HG03060 (cell line): Measurements from ENCODE around the gene HABP4.
"Not testable (repeated sequence)": the region's sequence is repeated elsewhere in the genome, so short reads cannot be mapped to it uniquely, and the experiment has no call there.

Experiments used
- ATAC-seq: cut with Tn5 transposase; IDR thresholded peaks from one replicate; pipeline ENCODE4 v1.9.1; 2021; ENCODE audit warnings: low read depth, moderate number of reproducible peaks; ENCODE audit not compliant: unreplicated experiment

HABP4 gene

GRCh38 chr9:96494215-96494800 is 44.3 kb downstream of the HABP4 start:
- ATAC-seq = no peak

GRCh38 chr9:96495341-96495740 is 45.4 kb downstream of the HABP4 start:
- ATAC-seq = no peak

GRCh38 chr9:96496368-96497116 is 46.6 kb downstream of the HABP4 start:
- no peak for ATAC-seq

DNA sequence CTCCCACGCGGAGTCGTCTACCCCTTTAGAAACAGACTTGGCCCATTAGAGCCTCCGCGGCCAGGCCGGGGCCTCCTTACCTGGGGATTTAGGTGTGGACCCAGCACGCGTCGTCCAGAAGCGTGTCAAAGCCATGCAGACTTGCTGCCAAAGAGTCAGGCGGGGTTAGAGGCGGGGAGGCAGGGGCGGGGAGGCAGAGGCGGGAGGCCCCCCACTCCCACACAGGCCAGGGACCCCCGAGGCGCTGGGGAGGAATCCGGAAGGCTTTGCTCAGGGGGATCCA is 47.1 kb downstream of the HABP4 start:
- ATAC-seq = no peak

GRCh38 chr9:96498796-96499195 is 48.8 kb downstream of the HABP4 start:
- ATAC-seq = no peak

- ATAC-seq = no peak
Observed at GRCh38 chr9:96499257-96499656, 49.3 kb downstream of the HABP4 start.

DNA sequence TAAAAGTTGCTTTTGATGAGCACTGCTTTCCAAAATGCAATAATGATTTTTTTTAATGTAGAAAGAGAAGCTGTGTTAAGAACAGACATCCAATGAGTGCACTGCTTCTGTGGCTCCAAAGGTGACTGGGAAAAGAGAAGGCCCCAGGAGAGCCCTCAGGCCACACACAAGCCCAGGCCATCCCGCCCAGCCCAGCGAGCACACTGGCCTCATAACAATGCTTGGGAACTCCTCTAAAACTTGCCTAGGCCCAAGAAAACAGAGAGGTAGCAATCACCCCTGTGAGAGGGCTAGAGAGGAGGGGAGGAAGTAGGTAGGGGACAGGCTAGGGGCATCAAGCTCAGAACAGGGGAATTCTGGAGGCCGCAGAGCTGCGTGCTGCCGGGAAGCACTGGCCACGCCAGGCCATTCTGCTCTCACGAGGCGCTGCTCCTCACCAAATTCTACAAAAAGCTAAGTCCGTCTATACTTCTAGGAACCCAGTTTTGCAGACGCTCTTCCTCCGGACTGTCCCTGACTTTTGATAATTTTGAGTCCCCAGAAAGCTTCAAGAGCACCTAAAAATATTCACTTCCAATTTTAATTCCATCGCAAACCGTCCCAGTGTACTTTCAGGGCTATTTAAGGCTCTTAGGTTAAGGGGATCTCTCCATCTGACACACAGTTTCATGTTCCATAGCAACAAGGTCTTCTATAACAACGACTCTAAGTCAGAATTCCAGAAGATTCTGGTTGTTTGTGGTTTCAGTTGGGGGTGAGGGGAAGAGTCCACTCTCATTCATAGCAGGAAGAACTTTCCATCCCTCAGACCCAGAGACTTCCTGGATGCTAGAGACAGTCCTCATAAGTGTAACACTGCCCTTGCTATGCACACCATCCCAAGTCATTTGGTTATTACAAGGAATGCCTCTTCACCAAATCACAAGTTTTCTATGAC is 51.0 kb downstream of the HABP4 start:
- no peak for ATAC-seq

DNA sequence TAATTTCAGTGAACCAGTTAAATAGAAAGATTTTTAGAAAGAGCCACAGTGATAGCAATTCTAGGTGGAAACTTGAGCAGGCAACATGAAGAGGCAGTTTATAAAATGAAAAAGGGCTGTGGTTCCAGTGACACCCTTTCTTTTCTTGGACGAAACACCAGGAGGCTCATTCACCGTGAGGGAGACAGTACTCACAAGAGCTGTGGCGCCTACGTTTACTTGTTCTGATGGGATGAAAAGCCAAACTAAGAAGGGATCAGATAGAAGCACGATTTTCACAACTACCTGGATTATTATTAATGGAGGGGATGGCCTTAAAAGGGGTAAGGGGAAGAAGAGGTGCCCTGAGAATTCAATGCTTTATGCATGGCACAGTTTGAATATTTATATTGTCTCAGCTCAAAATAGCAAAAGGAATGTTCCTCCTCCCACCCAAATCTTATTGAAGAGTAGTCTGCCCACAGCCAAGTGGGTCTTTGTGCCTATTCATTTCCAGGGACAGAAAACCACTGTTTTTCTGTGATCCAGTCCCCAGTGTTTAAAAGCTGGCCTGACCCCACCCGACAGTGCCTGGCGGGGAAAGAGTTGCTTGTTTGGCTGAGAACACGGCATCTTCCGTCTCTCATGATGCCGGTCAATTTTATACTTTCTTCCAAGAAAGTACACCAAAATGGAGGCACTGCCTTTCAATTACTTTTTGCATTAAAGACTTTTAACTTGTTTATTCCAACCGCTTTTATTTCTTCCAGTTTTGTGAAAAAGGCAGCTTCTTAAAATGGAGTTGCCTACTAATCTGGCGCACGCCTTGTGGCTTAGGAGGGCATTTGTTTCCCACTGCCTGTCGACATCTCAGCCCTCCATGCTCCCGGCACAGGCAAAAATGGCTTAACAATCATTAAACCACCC is 51.9 kb downstream of the HABP4 start:
- ATAC-seq = no peak

GRCh38 chr9:96502539-96503373 is 52.8 kb downstream of the HABP4 start:
- ATAC-seq = no peak

DNA sequence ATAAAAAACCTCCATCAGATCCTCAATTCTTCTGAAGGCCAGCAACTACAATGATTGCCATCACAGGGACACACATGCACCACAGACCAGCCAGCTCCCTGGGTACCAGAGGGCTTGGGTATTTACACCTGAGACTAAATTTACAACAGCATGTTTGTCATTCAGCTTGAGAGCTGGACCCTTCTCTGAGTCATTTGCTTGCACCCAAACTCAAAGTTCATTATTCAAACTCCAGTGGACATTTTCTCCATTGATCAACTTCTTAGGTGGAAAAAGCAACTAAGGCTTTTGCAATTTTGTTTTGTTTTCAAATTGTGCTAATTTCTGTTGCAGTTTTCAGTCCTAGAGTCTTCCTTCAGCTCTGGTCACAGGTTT is 53.4 kb downstream of the HABP4 start:
- not testable (repeated sequence) for ATAC-seq

DNA sequence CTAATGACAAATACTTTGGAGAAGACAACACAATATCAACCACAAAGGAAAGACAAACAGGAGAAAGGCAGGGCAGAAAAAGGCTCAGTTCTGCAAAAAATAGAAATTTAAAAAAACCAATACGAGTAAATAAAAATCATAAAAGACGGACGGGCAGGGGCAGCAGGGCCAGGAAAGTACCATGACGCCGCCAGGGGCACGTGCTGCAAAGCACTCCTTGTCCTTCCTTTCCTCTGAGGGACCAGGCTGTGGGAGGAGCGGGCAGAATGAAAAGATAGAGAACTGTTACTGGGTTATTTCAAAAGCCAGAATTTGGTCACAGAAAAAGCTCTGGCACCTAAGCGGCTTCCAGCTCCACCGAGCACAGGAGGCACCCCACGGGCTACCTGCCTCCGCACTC is 53.9 kb downstream of the HABP4 start:
- ATAC-seq = no peak

DNA sequence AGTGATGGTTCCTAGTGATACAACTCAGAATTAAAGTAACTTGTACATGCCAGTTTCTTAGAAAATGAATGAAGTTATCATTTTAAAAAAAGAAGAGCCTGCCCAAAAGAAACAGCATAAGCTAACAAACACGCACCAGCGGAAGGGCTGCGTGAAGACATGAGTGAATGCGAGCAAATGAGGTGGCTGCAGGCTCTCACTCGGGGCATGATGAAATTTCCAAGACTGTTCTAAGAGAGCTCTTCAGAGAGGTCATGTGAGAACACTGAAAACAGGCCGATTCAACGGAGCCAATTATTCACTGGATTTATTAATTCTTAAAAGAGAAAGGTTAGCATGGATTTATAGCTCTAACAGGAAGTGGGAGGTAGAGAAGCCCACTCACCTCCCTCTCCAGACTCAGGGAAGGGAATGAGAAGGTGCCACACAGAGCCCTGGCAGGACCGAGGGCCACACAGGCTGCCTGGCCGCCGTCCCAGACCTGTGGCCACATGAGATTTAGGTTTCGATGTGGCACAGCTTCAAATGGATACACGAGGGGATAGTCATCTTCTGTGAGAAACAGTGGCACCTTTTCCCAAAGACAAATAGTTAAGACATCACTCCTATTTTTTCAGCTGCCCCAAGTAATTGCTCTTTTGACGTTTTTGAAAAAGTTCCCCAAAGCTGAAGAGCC is 55.5 kb downstream of the HABP4 start:
- no peak for ATAC-seq

- ATAC-seq = no peak
Observed at GRCh38 chr9:96508227-96508940, 58.4 kb downstream of the HABP4 start.

GRCh38 chr9:96509026-96509425 is 59.1 kb downstream of the HABP4 start:
- no peak for ATAC-seq

DNA sequence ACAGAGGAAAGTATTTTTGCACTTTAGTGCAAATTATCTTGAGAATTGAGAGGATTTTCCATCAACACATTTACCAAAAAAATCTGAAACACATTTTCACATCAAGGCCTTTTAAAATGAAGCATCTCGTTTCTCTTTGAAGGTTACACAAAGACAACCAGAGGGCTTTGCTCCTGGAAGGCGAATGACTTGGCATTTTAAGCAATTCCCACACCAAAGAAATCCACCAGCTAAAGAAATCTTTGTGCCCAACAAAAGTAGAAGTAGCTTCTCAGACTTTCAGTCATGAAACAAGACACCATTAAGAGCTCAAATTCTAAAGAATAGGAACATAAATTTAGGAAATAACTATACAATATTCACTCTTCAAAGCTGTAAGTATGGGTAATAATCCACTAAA is 59.9 kb downstream of the HABP4 start:
- no peak for ATAC-seq

DNA sequence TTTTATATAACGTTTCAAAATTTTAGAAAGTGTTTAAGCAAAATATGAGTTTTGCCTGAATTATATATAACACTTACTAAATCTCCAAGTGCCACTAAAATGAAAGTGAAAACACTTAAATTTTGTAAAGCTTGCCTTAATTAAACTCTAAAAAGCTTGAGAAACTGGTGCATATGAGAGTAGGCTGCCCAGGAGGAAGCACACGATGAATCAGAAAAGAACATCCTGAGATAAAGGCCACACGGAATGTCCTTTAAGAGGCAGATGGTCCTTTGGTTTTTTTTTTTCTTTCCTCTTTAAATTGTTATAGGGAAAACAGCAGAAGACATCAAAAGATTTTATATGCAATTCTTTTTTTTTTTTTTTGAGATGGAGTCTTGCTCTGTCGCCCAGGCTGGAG is 60.3 kb downstream of the HABP4 start:
- no peak for ATAC-seq

GRCh38 chr9:96512240-96512639 is 62.3 kb downstream of the HABP4 start:
- ATAC-seq = no peak

DNA sequence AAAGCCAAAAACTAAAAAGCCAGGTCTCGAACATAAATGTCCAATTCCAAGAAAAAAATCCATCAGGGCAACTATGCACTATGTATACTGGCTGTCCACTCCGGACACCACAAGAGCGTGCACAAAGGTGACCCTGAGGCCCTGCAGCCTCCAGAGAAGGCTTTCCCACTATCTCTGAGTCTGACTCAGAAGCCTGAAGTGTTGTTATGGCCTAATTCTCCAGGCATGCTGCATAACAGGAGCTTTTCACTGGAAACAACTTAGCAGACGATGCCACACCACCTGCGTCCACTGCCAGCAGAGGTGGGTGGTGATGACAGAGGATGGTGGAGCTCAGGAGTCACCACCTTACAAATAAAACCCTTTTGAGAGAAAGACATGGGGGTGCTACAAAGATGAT is 63.7 kb downstream of the HABP4 start:
- no peak for ATAC-seq
